Activated naive CD4-positive, alpha-beta T cell treated with anti-CD3 and anti-CD28 coated beads, Interleukin-2, amount 10 ng/mL, durations not matched to agents 7 days and 5 days (primary cell): ENCODE measurements around the gene CLDN18.

Experiments used
- CTCF ChIA-PET: fragments of 350-600 bp; sonication (Branson Sonifier 250); formaldehyde crosslinking; loops from one replicate; lab custom pipeline; 2021; ENCODE audit warnings: antibody characterized with exemption; lab: Charles Lee
- DNase-seq: peaks from one replicate; pipeline ENCODE4 v3.0.0-alpha.2; 2020
- H3K27ac Mint-ChIP-seq: one replicate; pipeline ENCODE4 v1.8.0; 2021; ENCODE audit warnings: mild to moderate bottlenecking, moderate library complexity, mixed read lengths
- H3K27me3 Mint-ChIP-seq: one replicate; pipeline ENCODE4 v1.8.0; 2021; ENCODE audit warnings: mild to moderate bottlenecking, mixed read lengths
- H3K36me3 Mint-ChIP-seq: one replicate; pipeline ENCODE4 v1.8.0; 2021; ENCODE audit warnings: mixed read lengths
- H3K4me1 Mint-ChIP-seq: one replicate; pipeline ENCODE4 v1.8.0; 2021; ENCODE audit warnings: mixed read lengths
- H3K4me3 Mint-ChIP-seq: one replicate; pipeline ENCODE4 v1.8.0; 2021; ENCODE audit warnings: mild to moderate bottlenecking, moderate library complexity, mixed read lengths
- H3K9me3 Mint-ChIP-seq: one replicate; pipeline ENCODE4 v1.8.0; 2021; ENCODE audit warnings: mixed read lengths

CLDN18 gene

DNA sequence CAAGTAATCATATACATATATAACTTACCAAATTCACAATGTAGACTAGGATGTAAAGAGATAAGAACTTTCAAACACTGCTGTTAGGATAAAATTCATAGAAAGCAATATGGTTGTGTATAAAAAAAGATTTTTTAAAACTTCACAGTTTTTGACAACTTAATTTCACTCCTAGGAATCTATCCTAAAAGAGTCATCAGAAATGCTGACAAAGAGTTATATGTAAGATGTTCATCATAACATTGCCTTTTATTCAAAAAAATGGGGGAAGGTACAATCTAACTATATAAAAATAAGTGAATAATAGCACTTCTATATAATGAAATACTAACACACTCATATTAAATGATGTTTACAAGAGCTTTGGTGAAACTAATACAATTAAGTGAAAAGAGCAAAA lies 4.3 kb upstream of the CLDN18 start:
- Mint-ChIP-seq H3K36me3 (no peaks in the 10 kb centered on the region), H3K27ac (no peak overlapping the region)
- DNase-seq = no peak

DNA sequence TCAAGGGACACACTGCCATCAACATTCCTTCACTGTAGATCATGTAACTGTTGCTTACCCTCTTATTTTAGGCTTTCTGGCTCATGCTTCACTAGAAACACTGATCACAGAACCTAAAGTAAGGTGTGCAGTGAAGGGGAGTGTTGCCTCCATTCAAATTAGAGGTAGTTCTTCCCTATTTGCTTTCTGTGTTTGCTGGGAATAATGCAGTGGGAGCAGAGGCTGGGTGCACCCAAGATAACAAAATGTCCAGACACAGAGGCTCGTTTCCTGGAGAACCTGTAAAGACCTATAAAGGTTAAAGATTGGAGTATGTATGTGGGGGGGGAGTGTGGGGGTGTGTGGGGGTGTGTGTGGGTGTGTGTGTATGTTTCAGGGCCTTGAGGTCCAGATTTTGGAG lies 2.1 kb upstream of the CLDN18 start:
- H3K4me1 Mint-ChIP-seq = no peaks in the 10 kb centered on the region
- H3K27ac Mint-ChIP-seq = no peak overlapping the region
- no peak overlapping the region for H3K4me3 Mint-ChIP-seq
- no peak for DNase-seq
- no peaks in the 10 kb centered on the region for H3K36me3 Mint-ChIP-seq
- H3K27me3 Mint-ChIP-seq = no peaks in the 10 kb centered on the region
- H3K9me3 Mint-ChIP-seq = no peaks in the 10 kb centered on the region
- CTCF ChIA-PET = no interaction called here

More for the DNA sequence above, 4.3 kb upstream of the CLDN18 start:
- Mint-ChIP-seq H3K4me3 (no peak overlapping the region), H3K4me1 (no peaks in the 10 kb centered on the region), H3K27me3 (no peaks in the 10 kb centered on the region), H3K9me3 (no peaks in the 10 kb centered on the region)
- CTCF ChIA-PET = no interaction called here

DNA sequence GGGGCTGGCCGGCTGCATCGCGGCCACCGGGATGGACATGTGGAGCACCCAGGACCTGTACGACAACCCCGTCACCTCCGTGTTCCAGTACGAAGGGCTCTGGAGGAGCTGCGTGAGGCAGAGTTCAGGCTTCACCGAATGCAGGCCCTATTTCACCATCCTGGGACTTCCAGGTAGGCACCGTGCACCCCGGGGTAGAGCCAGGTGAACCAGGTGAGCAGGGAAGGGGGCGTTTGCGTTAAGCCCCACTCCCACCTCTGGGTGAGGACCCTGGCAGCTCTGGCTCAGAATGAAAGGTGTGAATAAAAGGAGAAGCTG lies 267 bp downstream of the CLDN18 start:
- H3K9me3 Mint-ChIP-seq = no peaks in the 10 kb centered on the region
- no peaks in the 10 kb centered on the region for H3K36me3 Mint-ChIP-seq
- no peaks in the 10 kb centered on the region for H3K4me1 Mint-ChIP-seq
- CTCF ChIA-PET = no interaction called here
- no peak for DNase-seq
- peaks cover 8% of the 10 kb centered on the region for H3K27me3 Mint-ChIP-seq
- no peak overlapping the region for H3K27ac Mint-ChIP-seq
- H3K4me3 Mint-ChIP-seq = no peak overlapping the region

DNA sequence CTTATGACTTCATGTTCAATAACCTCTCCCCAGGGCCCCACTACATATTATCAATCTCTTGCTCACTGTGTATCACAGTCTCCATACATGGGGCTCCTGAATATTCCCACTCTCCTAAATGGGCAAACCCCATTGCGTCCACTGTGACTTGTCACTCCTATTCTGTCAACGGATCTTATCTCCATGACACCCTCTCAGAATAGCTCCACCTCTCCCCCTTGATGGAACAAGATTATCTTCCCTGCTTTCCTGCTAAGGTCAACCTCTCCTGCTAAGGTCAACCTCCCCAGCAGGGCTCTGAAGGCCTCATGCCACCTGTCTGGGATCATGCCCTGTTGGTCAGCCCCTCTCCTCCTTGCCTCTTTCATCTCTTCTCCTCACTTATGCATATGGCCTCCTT lies 1.8 kb downstream of the CLDN18 start:
- no peaks in the 10 kb centered on the region for H3K9me3 Mint-ChIP-seq
- H3K27ac Mint-ChIP-seq = no peak overlapping the region
- H3K4me3 Mint-ChIP-seq = no peak overlapping the region
- H3K27me3 Mint-ChIP-seq = peaks cover 8% of the 10 kb centered on the region
- CTCF ChIA-PET = no interaction called here
- DNase-seq = no peak
- no peaks in the 10 kb centered on the region for H3K4me1 Mint-ChIP-seq
- no peaks in the 10 kb centered on the region for H3K36me3 Mint-ChIP-seq

DNA sequence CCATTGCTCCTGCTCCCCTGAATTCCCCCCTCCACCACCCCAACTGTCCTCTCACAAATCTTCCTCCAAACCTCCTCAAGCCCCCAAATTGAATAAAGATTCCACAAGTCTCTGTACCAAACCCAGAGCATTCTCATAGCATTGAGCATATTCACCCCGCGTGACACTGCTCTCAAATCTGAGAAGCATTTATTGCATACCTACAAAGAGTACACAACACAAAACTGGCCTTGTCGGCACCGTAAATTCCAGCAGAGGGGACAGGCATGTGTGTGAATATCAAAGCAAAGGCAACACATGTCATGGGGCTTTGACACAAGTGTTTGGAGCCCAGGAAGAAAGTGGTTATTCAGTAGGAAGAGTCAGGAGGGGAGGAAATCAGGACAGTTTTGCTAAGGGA lies 2.6 kb downstream of the CLDN18 start:
- Mint-ChIP-seq H3K4me1 (no peaks in the 10 kb centered on the region), H3K4me3 (no peak overlapping the region), H3K9me3 (no peaks in the 10 kb centered on the region), H3K27ac (no peak overlapping the region), H3K36me3 (no peaks in the 10 kb centered on the region), H3K27me3 (peaks cover 8% of the 10 kb centered on the region)
- CTCF ChIA-PET = no interaction called here
- DNase-seq = no peak

DNA sequence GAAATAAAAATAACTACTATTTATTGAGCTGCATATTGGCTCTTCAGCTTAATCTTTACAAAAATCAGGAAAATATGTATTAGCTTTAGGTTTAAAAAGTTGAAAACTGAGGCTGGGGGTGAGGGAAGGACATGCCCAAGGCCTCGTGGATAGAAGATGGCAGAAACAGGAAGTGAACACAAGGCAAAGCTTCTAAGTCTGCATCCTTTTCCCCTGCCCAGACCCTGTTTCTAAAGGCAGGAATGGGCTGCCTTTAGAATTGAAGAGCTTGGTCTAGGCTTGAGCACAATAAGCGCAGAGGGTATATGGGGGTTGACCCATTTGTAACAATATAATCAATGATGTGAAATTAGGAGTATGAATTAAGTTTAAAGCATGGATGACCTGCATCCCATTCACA lies 6.1 kb downstream of the CLDN18 start:
- H3K4me3 Mint-ChIP-seq = no peak overlapping the region
- H3K36me3 Mint-ChIP-seq = no peaks in the 10 kb centered on the region
- H3K27ac Mint-ChIP-seq = no peak overlapping the region
- H3K4me1 Mint-ChIP-seq = no peaks in the 10 kb centered on the region
- peaks cover 8% of the 10 kb centered on the region for H3K27me3 Mint-ChIP-seq
- no peaks in the 10 kb centered on the region for H3K9me3 Mint-ChIP-seq
- no peak for DNase-seq
- CTCF ChIA-PET = interaction anchor here (1.1 kb wide), 1 partner anchor 102 kb away, joined by 3 read pairs; no protein-coding TSS in a partner anchor

DNA sequence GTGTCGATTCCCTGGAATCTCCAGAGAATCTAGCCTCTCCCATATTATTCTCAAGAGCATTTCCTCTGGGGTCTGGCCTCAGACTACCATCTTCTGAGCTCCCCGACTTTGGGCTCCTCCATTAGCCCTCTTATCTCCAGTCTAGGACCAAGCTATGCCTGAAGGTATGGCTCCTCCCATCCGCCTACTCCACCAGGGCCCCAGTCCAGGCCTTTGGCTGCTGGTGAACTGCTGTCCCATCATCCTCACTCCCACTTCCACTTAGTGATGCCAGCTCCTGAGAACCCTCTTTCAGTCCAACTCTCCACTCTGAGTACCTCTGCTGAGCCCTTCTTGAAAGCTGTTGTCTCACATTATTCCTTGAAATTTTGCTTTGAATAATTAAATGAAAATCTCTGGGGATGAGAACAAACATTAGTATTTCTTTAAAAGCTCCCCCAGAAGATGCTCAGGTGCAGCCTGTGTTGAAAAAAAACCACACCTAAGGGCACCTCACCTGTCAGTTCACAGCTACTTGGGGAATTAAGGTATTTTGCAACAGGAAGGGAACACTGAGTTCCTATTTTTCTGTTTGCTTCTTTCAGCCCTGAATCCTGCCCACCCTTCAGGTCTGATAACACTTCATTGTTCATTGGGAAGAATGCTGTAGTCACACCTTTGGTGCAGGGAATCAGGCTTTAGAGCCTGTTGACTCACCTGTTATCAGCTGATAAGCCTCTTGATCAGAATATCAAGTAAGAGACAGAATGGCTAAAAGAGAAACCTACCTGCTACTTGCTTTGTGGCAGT lies 9.5 kb downstream of the CLDN18 start:
- H3K36me3 Mint-ChIP-seq = no peaks in the 10 kb centered on the region
- no peak for DNase-seq
- H3K4me1 Mint-ChIP-seq = no peaks in the 10 kb centered on the region
- no peak overlapping the region for H3K4me3 Mint-ChIP-seq
- no peaks in the 10 kb centered on the region for H3K9me3 Mint-ChIP-seq
- CTCF ChIA-PET = no interaction called here
- peaks cover 2% of the 10 kb centered on the region for H3K27me3 Mint-ChIP-seq
- no peak overlapping the region for H3K27ac Mint-ChIP-seq

DNA sequence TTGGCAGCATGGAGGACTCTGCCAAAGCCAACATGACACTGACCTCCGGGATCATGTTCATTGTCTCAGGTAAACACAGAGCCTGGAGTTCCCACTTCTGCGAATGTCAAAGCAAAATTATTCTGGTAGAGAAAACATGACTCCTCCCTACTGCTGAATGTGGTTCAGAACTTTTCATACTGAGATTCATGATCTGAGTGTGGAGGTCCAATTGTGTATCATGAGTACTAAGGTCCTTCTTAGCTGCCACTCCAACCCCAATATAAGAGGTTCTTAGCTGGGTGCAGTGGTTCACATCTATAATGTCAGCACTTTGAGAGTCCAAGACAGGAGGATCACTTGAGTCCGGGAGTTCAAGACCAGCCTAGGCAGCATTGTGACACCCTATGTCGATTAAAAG lies 13.8 kb downstream of the CLDN18 start:
- Mint-ChIP-seq H3K4me3 (no peak overlapping the region), H3K27ac (no peak overlapping the region), H3K9me3 (no peaks in the 10 kb centered on the region), H3K4me1 (no peaks in the 10 kb centered on the region), H3K36me3 (no peaks in the 10 kb centered on the region), H3K27me3 (peaks cover 16% of the 10 kb centered on the region)
- CTCF ChIA-PET = no interaction called here
- DNase-seq = no peak

DNA sequence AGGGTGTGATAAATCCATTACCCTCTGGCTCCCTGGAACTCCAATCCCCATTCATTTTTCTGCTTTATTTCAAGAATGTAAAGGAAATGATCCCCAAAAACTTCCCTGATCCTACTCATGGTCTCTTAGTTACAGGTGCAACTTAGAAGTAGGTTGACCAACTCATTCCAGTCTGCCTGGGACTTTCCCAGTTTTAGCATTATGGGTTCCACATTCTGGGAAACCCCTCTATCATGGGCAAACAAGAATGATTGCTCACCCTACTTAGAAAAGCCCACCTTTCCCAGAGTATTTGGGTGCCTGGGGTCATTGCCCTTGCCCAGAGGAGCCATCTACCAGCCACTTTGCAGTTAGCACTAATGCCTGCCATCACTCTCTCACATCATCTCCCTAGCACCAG lies 15.6 kb downstream of the CLDN18 start:
- CTCF ChIA-PET = no interaction called here
- H3K4me1 Mint-ChIP-seq = no peaks in the 10 kb centered on the region
- peaks cover 16% of the 10 kb centered on the region for H3K27me3 Mint-ChIP-seq
- H3K9me3 Mint-ChIP-seq = no peaks in the 10 kb centered on the region
- no peak for DNase-seq
- no peak overlapping the region for H3K27ac Mint-ChIP-seq
- no peak overlapping the region for H3K4me3 Mint-ChIP-seq
- H3K36me3 Mint-ChIP-seq = no peaks in the 10 kb centered on the region

DNA sequence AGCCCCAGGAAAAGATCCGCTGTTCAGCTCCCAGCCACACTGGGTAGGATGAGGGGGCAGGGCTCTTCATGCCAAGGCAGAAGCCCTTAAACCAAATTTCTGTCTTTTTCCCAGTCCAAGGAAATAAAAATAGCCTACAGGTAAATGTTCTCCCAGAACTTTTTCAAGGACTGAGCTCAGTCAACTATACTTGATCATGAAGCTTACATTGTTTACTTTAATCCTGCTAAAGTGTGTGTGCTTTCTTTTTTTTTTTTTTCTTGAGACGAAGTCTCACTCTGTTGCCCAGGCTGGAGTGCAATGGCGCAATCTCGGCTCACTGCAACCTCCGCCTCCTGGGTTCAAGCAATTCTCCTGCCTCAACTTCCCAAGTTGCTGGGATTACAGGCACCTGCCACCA lies 17.9 kb downstream of the CLDN18 start:
- H3K4me3 Mint-ChIP-seq = no peak overlapping the region
- peaks cover 19% of the 10 kb centered on the region for H3K27me3 Mint-ChIP-seq
- no peak overlapping the region for H3K27ac Mint-ChIP-seq
- no peaks in the 10 kb centered on the region for H3K4me1 Mint-ChIP-seq
- no peak for DNase-seq
- CTCF ChIA-PET = no interaction called here
- no peaks in the 10 kb centered on the region for H3K36me3 Mint-ChIP-seq
- no peaks in the 10 kb centered on the region for H3K9me3 Mint-ChIP-seq

DNA sequence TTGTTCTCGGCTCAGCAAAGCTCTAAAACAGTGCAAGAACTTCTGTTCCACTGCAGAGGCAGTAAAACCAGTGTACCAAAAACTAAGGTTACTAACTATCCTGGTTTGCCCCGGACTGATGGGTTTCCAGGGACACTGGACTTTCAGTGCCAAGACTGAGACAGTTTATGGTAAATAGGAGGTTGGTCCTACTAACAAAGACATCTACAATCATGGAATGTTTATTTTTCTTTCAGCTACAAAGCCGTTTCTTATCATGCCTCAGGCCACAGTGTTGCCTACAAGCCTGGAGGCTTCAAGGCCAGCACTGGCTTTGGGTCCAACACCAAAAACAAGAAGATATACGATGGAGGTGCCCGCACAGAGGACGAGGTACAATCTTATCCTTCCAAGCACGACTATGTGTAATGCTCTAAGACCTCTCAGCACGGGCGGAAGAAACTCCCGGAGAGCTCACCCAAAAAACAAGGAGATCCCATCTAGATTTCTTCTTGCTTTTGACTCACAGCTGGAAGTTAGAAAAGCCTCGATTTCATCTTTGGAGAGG lies 20.8 kb downstream of the CLDN18 start:
- no peaks in the 10 kb centered on the region for H3K9me3 Mint-ChIP-seq
- H3K4me1 Mint-ChIP-seq = no peaks in the 10 kb centered on the region
- no peaks in the 10 kb centered on the region for H3K36me3 Mint-ChIP-seq
- H3K27me3 Mint-ChIP-seq = peaks cover 14% of the 10 kb centered on the region
- CTCF ChIA-PET = no interaction called here
- DNase-seq = no peak
- no peak overlapping the region for H3K4me3 Mint-ChIP-seq
- H3K27ac Mint-ChIP-seq = no peak overlapping the region

DNA sequence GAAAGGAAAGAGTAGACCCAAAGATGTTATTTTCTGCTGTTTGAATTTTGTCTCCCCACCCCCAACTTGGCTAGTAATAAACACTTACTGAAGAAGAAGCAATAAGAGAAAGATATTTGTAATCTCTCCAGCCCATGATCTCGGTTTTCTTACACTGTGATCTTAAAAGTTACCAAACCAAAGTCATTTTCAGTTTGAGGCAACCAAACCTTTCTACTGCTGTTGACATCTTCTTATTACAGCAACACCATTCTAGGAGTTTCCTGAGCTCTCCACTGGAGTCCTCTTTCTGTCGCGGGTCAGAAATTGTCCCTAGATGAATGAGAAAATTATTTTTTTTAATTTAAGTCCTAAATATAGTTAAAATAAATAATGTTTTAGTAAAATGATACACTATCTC lies 21.6 kb downstream of the CLDN18 start:
- CTCF ChIA-PET = no interaction called here
- H3K27ac Mint-ChIP-seq = no peak overlapping the region
- no peaks in the 10 kb centered on the region for H3K4me1 Mint-ChIP-seq
- DNase-seq = no peak
- H3K27me3 Mint-ChIP-seq = peaks cover 10% of the 10 kb centered on the region
- H3K36me3 Mint-ChIP-seq = no peaks in the 10 kb centered on the region
- no peak overlapping the region for H3K4me3 Mint-ChIP-seq
- no peaks in the 10 kb centered on the region for H3K9me3 Mint-ChIP-seq

DNA sequence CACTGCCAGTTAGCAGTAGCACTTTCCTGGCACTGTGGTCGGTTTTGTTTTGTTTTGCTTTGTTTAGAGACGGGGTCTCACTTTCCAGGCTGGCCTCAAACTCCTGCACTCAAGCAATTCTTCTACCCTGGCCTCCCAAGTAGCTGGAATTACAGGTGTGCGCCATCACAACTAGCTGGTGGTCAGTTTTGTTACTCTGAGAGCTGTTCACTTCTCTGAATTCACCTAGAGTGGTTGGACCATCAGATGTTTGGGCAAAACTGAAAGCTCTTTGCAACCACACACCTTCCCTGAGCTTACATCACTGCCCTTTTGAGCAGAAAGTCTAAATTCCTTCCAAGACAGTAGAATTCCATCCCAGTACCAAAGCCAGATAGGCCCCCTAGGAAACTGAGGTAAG lies 22.6 kb downstream of the CLDN18 start:
- CTCF ChIA-PET = no interaction called here
- no peak for DNase-seq
- no peaks in the 10 kb centered on the region for H3K4me1 Mint-ChIP-seq
- no peak overlapping the region for H3K27ac Mint-ChIP-seq
- no peaks in the 10 kb centered on the region for H3K36me3 Mint-ChIP-seq
- H3K4me3 Mint-ChIP-seq = no peak overlapping the region
- H3K9me3 Mint-ChIP-seq = no peaks in the 10 kb centered on the region
- peaks cover 13% of the 10 kb centered on the region for H3K27me3 Mint-ChIP-seq

DNA sequence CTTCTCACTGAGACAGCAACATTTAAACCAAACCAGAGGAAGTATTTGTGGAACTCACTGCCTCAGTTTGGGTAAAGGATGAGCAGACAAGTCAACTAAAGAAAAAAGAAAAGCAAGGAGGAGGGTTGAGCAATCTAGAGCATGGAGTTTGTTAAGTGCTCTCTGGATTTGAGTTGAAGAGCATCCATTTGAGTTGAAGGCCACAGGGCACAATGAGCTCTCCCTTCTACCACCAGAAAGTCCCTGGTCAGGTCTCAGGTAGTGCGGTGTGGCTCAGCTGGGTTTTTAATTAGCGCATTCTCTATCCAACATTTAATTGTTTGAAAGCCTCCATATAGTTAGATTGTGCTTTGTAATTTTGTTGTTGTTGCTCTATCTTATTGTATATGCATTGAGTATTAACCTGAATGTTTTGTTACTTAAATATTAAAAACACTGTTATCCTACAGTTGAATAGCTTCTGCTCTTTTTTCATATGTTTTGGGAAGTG lies 23.3 kb downstream of the CLDN18 start:
- no peaks in the 10 kb centered on the region for H3K9me3 Mint-ChIP-seq
- H3K27me3 Mint-ChIP-seq = peaks cover 16% of the 10 kb centered on the region
- CTCF ChIA-PET = interaction anchor here (1.9 kb wide), 1 partner anchor 11 kb away, joined by 5 read pairs; no protein-coding TSS in a partner anchor
- H3K27ac Mint-ChIP-seq = no peak overlapping the region
- no peak overlapping the region for H3K4me3 Mint-ChIP-seq
- DNase-seq = no peak
- no peaks in the 10 kb centered on the region for H3K36me3 Mint-ChIP-seq
- H3K4me1 Mint-ChIP-seq = no peaks in the 10 kb centered on the region

DNA sequence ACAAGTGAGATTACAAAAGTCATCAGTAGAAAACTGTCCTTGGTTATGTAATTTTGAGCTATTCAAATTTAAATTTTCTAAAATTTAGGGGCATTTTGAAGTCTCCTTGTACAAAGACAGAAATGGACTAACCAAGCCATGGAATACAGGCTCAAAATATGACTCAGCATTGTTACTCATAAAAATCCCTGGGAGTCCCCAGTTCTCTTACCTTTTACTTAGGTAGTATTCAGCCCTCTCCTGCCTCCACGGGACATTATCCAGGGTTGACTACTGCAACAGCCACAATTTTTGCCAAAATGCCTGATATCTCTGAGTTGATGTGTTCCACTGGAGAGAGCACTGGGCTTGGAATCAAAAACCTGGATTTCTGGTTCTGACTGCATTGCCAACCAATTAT lies 25.0 kb downstream of the CLDN18 start:
- Mint-ChIP-seq H3K27ac (no peak overlapping the region), H3K27me3 (peaks cover 26% of the 10 kb centered on the region), H3K4me1 (no peaks in the 10 kb centered on the region), H3K9me3 (no peaks in the 10 kb centered on the region), H3K36me3 (no peaks in the 10 kb centered on the region), H3K4me3 (no peak overlapping the region)
- CTCF ChIA-PET = interaction anchor here (1.0 to 1.9 kb wide), 3 partner anchors 9 to 26 kb away, joined by 3 to 5 read pairs (median 3); no protein-coding TSS in a partner anchor
- DNase-seq = no peak
